Adrenal gland (tissue), 12 donors: ENCODE data around the gene INPP1. TPM values are rescaled to one million over a fixed set of nuclear protein-coding genes. Genes with fewer than 3 reads are reported as not detected.

ENCODE experiments used
- DNase-seq, 7 donors: peaks; one replicate each; pipeline ENCODE4 v3.0.0-alpha.2; 2019 to 2020
- H3K27ac ChIP-seq, 5 donors: fragments of 200-600 bp; sonication (generic) in 4 of 5; 1 replicate in 3 of 5; 2 replicates in 2 of 5; pipeline versions ENCODE4 v1.5.1 to v1.8.0; 2016 to 2020; ENCODE audit warnings: mild to moderate bottlenecking in 1 of 5
- H3K27me3 ChIP-seq: fragments of 200-600 bp; 2 replicates; pipeline ENCODE4 v1.8.0; 2021
- H3K36me3 ChIP-seq, 2 donors: fragments of 200-600 bp; replicated peaks in 1 of 2; 1 replicate in 1 of 2; 2 replicates in 1 of 2; pipeline versions ENCODE4 v1.5.1 to v1.8.0; 2018 to 2022
- H3K4me1 ChIP-seq, 2 donors: fragments of 200-600 bp; replicated peaks in 1 of 2; 1 replicate in 1 of 2; 2 replicates in 1 of 2; pipeline versions ENCODE4 v1.5.1 to v1.8.0; 2018 to 2021
- H3K4me3 ChIP-seq, 4 donors: fragments of 200-600 bp; sonication (generic) in 3 of 4; one replicate each; pipeline ENCODE4 v1.5.1; 2016 to 2018
- H3K9me3 ChIP-seq, 3 donors: fragments of 200-600 bp; sonication (generic) in 1 of 3; replicated peaks in 1 of 3; 1 replicate in 2 of 3; 2 replicates in 1 of 3; pipeline versions ENCODE4 v1.5.1 to v1.8.0; 2016 to 2021
- CTCF ChIP-seq, 6 experiments: fragments of 450-650 bp in 4 of 6; fragments of 200-600 bp in 2 of 6; sonication (generic) in 1 of 6; IDR thresholded peaks; 1 replicate in 5 of 6; 2 replicates in 1 of 6; pipeline versions ENCODE4 v1.5.1 to v1.8.0; 2016 to 2021; ENCODE audit warnings: antibody characterized with exemption in 6 of 6, mild to moderate bottlenecking in 2 of 6, moderate library complexity in 1 of 6
- POLR2A ChIP-seq, 2 donors: fragments of 450-650 bp; IDR thresholded peaks; one replicate each; pipeline ENCODE4 v1.6.1; 2017; ENCODE audit warnings: antibody characterized with exemption in 2 of 2, mild to moderate bottlenecking in 2 of 2, moderate library complexity in 1 of 2
- WGBS, 4 donors: extraction: QIAGEN DNeasy Blood & Tissue Kit in 2 of 4; methylation state at CpG; one replicate each; pipeline versions ENCODE4 v1.1.5 to v1.1.7; 2013 to 2017; 5-methylcytosine and 5-hydroxymethylcytosine counted together
- intact Hi-C, 2 donors: fragments of 100-400 bp; cut with DNase I; formaldehyde crosslinking; loops; one replicate each; pipeline versions ENCODE4 v1.14.1 to v1.15.0; 2022 to 2023
- polyA plus RNA-seq, 3 donors: library from polyadenylated mRNA; stranded (reverse); fragments of 200-250 nt in 2 of 3; fragments of 350-450 nt in 1 of 3; fragmentation: Illumina TruSeq in 1 of 3; extraction: RNeasy Lipid Tissue Mini Kit (QIAGEN cat#74804) in 1 of 3; gene quantifications; one replicate each; pipeline ENCODE4 v1.2.3, GENCODE V29; 2013 to 2014
- total RNA-seq, 9 donors: library from RNA; depleted of rRNA in 4 of 9; stranded (reverse); fragments of >200 nt in 4 of 9; fragments of 120-200 nt in 1 of 9; fragmentation: NEBNext Ultra II Directional in 1 of 9; extraction: Animal tissue kit (Norgen Biotek cat#: 25700) in 1 of 9; gene quantifications; one replicate each; pipeline versions ENCODE4 v1.1.0 to v1.2.4, GENCODE V29; 2013 to 2023
- donor health status: healthy with polysubstance abuse.
- donor health status: Bipolar disorder and iron deficiency.
- donor health status: DM: yes; HTN: yes; CAD: no.
- donor health status: DM: no; HTN: no; CAD: no.
- donor health status: DM: no; HTN: no; CAD: no.
- donor health status: DM: yes; HTN: yes; CAD: no.

INPP1 gene
- total and polyA plus RNA-seq, 12 donors: 18.8 to 74.1 (median 44.4) TPM

GRCh38 chr2:190339394-190339793 lies 4.0 kb upstream of the INPP1 start:
- WGBS, 4 donors: 42 to 64% (median 51%) methylated on average over 1 of the region's 1 CpG

DNA sequence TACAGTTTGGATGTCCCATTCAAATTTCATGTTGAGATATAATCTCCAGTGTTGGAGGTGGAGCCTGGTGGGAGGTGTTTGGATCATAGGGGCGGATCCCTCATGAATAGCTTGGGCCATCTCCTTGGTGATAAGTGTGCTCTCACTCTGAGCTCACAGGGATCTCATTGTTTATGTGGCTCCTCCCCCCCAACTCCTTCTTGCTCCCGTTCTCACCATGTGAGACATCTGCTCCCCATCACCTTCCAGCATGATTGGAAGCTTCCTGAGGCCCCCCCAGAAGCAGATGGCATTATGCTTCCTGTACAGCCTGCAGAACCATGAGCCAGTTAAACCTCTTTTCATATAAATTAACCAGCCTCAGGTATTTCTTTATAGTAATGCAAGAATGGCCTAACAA lies 3.0 kb upstream of the INPP1 start:
- peaks cover 6 to 16% of the 10 kb centered on the region in 2 donors for H3K4me1 ChIP-seq
- no peak for DNase-seq
- TF ChIP-seq POLR2A (IDR thresholded peaks at IDR 0.05) (no peak), CTCF (IDR thresholded peaks at IDR 0.05) (no peak)
- no peaks in the 10 kb centered on the region for H3K9me3 ChIP-seq
- no peaks in the 10 kb centered on the region for H3K27me3 ChIP-seq
- intact Hi-C loops: no loop called here
- H3K4me3 ChIP-seq: no peak overlapping the region
- H3K27ac ChIP-seq: no peak overlapping the region
- H3K36me3 ChIP-seq: no peaks in the 10 kb centered on the region
- WGBS, 4 donors: 43 to 61% (median 56%) methylated on average over 2 of the region's 2 CpGs

More at GRCh38 chr2:190339394-190339793, 4.0 kb upstream of the INPP1 start:
- H3K4me3 ChIP-seq: no peak overlapping the region
- no peaks in the 10 kb centered on the region for H3K27me3 ChIP-seq
- no peak for TF ChIP-seq CTCF (IDR thresholded peaks at IDR 0.05)
- DNase-seq: no peak
- no peaks in the 10 kb centered on the region for H3K36me3 ChIP-seq
- no peaks in the 10 kb centered on the region for H3K9me3 ChIP-seq
- no peak overlapping the region for H3K27ac ChIP-seq
- intact Hi-C loops: no loop called here
- H3K4me1 ChIP-seq: peaks cover 2 to 16% of the 10 kb centered on the region in 2 donors

DNA sequence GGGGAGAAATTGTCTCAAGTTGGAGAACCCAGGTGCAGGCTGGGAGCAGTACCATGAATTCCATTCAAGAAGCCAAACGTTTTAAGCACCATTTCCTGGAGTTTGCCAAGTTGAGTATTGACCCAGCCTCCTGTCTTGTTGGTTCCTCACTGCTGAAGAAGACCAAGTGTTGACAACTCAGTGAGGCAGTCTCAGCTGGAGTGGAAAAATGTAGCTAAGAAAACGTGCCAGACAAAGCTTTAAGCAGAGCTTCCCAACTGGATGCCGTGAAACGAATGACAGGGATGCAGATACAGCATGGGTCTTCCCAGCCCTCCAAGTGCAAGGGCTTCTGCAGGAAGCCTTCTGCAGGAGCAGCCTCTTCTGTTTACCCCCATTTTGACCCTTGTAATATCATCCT lies 778 bp upstream of the INPP1 start:
- TF ChIP-seq CTCF (IDR thresholded peaks at IDR 0.05) (no peak), POLR2A (IDR thresholded peaks at IDR 0.05) (no peak)
- intact Hi-C loops: no loop called here
- no peak overlapping the region for H3K4me3 ChIP-seq
- DNase-seq: no peak
- WGBS, 4 donors: 53 to 73% (median 66%) methylated on average over 4 of the region's 4 CpGs
- no peaks in the 10 kb centered on the region for H3K36me3 ChIP-seq
- H3K4me1 ChIP-seq: peaks cover 6 to 27% of the 10 kb centered on the region in 2 donors
- H3K27ac ChIP-seq: peak overlapping the region in 4 of 5 donors; percentile 93 to 99 (median 96)
- no peaks in the 10 kb centered on the region for H3K9me3 ChIP-seq
- no peaks in the 10 kb centered on the region for H3K27me3 ChIP-seq

DNA sequence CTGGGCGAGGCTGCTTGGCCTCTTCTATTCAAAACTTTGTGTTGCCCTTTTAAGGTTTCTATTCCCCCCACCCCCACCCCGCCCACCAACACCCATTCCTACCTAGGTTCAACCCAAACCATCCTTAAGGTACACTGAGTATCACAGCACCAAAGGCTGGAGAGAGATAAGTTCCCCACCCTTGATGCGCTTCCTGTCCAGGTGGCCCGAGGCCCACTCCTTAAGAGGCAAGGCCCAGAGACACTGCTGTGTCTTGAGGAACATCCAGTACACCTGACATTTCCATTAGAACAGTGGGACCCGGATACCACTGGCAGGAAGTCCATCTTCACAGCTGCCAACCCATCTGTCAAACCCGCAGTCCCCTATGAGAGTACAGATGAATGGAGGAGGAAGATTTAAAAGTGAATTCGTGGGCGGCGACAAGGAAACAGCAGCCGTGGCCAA lies 277 bp upstream of the INPP1 start:
- DNase-seq: peak in 1 of 7 donors; percentile 88
- TF ChIP-seq POLR2A (IDR thresholded peaks at IDR 0.05): no peak
- no peak for TF ChIP-seq CTCF (IDR thresholded peaks at IDR 0.05)
- Histone ChIP-seq H3K4me1 (peaks cover 6 to 27% of the 10 kb centered on the region in 2 donors), H3K27me3 (no peaks in the 10 kb centered on the region), H3K27ac (peak overlapping the region; percentile 72 to 99 (median 95)), H3K36me3 (no peaks in the 10 kb centered on the region), H3K4me3 (peak overlapping the region in 3 of 4 donors; percentile 42 to 87 (median 81)), H3K9me3 (no peaks in the 10 kb centered on the region)
- intact Hi-C loops: no loop called here
- 29 to 41% (median 33%) methylated on average over 8 to 10 of the region's 10 CpGs for WGBS, 4 donors
